ENCODE measurements around the gene ZNF367. TPM values are rescaled to one million over a fixed set of nuclear protein-coding genes. Genes with fewer than 3 reads are reported as not detected.
A peak's percentile ranks its signal among the peaks of the same experiment; 100 is the strongest.

Gene ZNF367
- 18.2 and 21.1 TPM in 2 replicates for total RNA-seq (2014; rRNA removed; shearing (Covaris generic))

DNA sequence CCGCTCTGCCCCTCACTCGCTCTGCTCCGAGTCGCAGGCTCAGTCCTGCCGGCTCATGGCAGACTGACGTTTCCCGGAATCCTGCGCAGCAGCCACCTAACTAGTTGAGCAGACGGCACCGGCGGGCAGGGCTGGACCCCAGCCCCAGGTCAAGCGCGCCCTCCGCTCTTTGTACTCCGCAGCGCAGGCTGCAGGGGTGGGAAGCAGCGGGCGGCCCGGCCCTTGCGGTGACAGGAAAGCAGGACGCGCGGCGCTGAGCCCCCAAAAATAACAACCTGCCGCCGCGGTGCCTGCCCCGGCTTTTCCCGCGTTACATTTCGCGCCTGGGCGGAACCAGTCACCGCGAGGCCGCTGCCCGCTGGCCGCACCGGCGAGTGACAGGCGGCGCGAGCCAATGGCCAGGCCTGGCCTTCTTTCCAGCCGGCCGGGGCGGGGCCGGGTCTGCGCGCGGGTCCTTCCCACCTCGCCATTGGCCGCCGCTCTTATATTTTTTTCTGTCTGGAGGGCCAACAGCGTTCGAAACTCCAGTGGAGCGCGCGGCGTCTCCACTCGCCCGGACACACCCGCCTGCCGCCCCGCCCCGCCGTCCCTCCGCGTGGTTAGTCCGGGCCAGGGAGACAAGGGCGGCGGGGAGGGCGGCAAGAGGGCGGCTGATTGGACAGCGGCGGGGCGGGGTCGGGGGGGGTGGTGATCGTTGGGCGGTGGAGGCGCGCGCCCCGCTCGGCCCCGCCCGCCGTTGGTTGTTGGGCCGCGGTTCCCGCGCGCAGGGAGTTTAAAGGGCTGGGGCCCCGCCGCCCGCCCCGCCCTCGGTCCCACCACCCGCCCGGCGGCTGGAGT is at the start of gene ZNF367:
Gene ZNF367 (minus strand): TSS at position 288 of the 837 bp plus-strand sequence. CDS start 338 bp downstream, outside the sequence.
- DNase-seq (ENCODE audit: low read depth) = peak; percentile 97

DNA sequence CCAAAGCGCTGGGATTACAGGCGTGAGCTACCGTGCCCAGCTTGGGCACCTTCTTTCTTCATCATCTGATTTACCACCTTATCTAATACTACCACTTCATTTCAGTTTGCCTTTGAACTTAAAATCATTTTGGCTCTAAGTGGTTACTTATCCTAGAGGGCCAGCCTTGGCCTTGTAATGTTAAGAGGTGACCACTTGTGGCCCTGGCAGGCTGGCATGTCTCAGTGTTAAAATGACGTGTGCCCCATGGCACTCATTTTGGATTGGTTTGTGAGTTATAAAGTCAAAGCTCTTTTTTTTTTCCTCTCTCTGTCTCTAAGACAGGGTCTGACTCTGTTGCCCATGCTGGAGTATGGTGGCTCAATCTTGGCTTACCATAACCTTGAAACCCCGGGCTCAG is 49.6 kb upstream of the ZNF367 start:
- no peak for DNase-seq (ENCODE audit: low read depth)

DNA sequence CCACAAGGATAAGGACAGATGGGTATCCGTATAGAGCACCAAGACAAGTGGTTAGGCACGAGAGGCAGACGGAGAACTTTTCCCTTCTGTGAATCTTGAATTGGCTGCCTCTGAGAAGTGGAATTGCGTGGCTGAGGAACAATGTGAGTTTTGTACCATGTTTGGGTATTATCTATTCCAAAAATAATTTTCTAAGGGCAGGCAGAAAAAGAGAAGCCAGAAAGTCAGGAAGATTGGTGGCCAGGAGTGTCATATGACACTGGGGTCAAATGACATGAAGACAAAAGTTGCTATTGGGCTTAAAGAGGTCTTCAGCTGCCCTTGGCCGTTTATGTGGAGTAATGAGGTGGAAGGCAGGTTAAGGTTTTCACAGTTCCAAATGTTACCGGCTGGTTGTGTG is 46.3 kb upstream of the ZNF367 start:
- no peak for DNase-seq (ENCODE audit: low read depth)

DNA sequence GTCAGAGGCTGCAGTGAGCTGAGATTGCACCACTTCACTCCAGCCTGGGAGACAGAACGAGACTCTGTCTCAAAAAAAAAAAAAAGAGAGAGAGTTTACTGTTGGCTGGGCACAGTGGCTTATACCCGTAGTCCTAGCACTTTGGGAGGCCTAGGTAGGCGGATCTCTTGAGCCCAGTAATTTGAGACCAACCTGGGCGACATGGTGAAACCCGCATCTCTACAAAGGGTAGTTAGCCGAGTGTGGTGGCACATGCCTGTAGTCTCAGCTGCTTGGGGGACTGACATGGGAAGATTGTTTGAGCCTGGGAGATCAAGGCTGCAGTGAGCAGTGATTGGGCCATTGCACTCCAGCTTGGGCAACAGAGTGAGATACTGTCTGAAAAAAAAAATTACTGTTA is 44.4 kb upstream of the ZNF367 start:
- DNase-seq (ENCODE audit: low read depth) = no peak

DNA sequence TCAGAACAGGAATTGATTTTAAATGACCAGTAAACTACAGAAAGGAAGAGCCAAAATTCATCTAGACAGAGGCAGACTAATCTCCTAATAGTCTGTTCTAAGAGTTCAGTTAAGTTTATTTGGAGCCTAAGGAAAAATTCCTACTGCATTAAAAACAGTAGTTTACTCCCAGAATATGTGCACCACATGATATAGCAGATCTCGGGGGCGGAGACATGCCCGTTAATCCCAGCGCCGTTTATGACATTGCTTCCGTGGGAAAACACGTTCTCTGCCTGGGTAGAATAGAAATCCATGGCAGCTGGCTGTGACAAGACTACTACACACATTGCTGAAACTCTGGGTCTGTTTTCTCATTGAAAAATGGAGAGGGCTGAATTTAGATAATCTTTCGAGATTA is 43.2 kb upstream of the ZNF367 start:
- DNase-seq (ENCODE audit: low read depth) = peak; percentile 60

DNA sequence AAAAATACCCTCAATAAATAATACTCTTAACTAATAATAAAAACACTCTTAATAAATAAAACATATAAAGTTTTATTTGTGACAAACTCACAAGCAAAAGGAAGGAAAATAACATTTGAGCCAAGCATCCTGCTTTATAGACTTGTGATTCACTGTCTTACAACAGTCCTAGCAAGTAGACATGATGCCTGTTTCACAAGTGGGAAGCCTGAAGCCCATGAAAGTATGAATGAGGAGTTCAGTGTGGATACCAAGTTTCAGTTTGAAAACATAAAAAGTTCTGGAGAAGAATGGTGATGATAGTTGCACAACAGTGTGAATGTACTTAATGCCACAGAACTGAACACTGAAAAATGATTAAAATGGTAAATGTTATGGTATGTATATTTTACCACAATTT is 42.7 kb upstream of the ZNF367 start:
- DNase-seq (ENCODE audit: low read depth) = peak; percentile 39

DNA sequence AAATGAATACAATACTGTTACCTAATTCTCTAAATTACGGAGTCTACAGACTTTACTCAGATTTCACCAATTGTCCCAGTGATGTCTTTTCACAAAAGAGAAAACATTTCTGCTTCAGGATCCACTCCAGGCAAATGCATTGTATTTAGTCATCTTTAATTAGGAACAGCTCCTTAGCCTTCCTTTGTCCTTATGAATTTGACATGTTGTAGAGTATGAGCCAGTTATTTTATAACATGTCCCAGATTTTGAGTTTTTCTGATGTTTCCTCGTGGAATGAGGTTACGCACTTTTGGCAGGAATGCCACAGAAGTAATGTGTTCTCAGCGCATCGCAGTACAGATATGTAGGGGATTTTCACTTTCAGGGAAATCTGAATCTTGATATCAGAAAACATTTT is 42.3 kb upstream of the ZNF367 start:
- no peak for DNase-seq (ENCODE audit: low read depth)

DNA sequence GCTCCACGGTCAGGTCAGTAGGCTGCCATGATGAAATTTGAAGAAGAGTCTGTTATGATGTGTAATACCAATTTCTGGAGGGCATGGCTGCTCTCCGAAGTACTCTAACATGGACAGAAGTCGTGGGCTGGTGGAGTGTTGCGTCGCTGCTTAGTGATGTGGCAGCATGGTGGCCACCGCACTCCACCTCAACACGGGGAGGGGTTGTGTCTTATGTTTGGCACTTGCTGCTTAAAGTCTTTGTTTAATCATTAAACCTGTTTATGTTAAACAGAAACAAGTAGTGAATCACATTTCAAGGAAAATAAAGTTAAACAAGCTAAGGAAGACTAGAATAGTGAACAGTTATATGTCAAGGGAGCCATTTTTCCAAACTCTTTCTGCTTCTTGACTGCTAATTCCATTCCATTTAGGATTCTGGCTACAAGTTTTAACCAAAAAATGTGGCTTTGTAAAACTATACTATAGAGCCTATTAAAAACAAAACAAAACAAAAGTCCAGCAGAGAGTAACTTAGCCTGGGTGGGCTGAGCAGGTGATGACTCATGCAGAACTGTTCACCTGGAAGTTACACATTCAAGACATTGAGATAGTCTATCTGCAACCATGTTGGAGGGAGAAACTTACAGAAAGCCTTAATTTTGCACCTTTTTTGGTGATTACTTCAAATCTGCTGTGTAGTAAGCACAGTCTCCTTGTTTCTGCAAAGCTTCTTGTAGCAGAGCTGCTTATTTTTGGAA is 41.3 kb upstream of the ZNF367 start:
- DNase-seq (ENCODE audit: low read depth) = no peak

DNA sequence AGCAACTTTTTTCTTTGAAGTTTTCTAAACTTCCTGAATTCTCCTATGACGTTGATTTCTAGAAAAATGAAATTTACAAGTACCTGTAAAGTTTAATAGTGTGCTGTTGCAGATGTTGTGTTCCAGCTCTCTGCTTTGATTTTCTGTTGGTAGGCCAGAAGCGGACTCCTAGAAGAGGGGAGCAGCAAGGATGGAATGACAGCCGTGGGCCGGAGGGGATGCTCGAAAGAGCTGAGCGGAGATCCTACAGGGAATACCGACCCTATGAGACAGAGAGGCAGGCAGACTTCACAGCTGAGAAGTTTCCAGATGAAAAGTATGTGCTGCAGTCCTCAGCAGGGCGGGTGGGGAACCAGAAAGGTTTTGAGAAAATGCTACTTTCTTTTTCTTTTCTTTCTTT is 40.1 kb upstream of the ZNF367 start:
- DNase-seq (ENCODE audit: low read depth) = no peak

DNA sequence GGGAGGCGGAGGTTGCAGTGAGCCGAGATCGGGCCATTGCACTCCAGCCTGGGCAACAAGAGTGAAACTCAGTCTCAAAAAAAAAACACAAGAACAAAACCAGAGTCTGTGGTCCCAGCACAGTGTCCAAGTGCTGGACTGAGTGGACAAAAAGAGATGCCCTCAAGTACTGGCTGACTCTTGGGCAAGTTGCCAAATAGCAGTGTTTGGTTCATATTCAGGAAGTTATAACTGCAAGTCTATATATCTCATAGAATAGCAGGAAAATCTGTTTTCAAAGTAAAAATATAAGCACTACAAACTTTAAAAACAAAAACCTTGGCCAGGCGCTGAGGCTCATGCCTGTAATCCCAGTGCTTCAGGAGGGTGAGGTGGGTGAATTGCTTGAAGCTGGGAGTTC is 39.1 kb upstream of the ZNF367 start:
- DNase-seq (ENCODE audit: low read depth) = no peak

DNA sequence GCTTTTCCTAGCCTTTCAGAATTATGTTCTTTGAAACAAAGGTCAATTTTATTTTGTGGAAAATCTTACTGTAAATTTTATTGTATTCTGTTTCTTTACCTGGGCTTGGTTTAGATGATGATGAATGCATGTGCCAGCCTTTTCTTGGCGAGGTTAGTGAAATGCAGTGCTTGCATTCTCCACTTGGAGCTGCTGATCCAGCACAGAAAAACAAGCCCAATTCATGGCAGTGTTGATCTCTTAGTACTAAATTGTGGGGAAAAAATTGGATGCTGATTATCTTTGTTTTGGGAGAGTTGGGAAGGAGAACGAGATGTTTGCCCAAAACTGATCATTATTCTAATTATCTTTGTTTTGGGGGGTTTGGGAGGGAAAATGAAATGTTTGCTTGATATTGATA is 35.5 kb upstream of the ZNF367 start:
- DNase-seq (ENCODE audit: low read depth) = peak; percentile 41

DNA sequence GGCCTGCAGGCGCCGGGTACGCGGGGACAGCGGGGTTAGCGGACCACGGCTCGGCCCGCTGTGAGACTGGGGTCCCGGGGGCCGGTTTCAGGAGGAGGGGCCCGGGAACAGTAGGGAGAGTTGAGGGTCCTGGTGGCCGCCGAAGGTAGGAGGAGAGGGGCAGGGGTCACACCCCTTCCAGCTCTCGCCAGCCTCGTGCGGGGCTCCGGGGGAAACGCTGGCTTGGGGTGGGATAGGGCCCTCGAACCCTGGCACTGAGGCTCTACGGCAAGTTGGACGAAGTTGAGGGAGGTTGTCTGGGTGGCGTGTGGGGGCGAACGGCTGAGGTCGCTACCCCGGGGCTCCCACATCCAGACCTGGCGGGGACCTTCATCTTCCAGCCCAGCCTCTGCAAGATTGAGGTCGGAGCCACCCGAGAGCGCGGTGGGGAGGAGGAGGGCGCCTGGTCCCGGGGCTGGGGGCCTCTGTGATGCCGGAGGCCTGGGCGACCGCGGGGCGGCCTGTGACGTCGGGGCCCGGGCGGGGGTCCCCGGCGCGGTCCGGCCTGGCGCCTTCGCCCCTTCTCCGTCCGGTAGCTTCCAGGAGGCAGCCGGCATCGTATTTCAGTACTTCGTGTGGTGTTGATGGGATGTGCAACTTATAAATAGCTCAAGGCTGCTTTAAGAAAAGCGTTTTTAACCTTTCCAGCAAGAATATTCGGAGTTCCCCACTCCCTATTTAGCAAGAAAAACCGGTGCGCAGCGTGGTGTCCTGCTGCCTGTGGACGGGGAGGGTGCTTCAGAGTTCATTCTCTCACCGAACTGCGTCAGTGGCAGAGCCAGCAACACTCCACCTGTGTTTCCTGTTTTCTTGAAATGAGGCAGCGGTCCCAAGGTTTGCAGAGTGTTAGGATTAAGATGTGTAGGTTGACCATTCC is 32.7 kb upstream of the ZNF367 start:
- DNase-seq (ENCODE audit: low read depth) = peak; percentile 28

DNA sequence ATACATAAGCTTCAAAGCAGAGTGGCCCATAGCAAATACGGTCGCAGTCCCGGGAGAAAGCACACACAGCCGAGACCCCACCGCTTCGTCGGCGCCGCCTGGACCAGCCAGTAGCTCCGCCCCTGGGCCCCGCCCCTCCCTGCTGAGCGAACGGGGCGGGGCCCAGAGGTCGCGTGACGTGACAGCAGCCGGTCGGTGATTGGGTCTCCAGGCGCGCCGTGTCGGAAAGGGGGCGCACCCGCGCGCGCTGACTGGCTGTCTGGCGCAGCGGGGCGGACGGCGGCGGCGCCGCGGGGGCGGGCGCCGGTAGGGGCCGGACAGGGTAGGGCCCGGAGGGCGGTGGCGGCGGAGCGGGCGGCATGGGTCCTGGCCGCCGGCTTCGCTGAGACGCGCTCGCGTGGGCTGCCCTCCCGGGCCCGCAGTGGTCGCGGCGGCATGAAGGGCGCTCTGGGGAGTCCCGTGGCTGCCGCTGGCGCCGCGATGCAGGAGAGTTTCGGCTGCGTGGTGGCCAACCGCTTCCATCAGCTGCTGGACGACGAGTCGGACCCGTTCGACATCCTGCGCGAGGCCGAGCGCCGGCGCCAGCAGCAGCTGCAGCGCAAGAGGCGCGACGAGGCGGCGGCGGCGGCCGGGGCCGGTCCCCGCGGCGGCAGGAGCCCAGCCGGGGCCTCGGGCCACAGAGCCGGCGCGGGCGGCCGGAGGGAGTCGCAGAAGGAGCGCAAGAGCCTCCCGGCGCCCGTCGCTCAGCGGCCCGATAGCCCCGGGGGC is 31.9 kb upstream of the ZNF367 start, which contains the start of gene HABP4:
Gene HABP4 (plus strand): TSS at position 325 of the 768 bp plus-strand sequence. CDS start 111 bp downstream, at position 436.
- peak; percentile 92 for DNase-seq (ENCODE audit: low read depth)

DNA sequence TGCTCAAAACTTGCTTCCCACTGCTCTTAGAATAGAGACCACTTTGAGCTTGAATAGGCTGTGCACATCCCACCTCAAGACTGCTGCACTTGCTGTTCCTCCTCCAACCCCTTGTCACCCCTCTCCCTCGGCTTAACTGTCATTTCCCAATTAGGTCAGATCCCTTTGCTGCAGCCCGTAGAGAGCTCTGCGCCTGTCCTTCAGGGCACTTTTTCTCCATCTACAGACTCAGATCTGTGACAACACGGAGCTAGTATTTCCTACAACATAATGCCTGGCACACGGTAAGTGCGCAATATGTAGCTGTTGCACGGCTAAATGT is 31.3 kb upstream of the ZNF367 start:
- DNase-seq (ENCODE audit: low read depth) = no peak

DNA sequence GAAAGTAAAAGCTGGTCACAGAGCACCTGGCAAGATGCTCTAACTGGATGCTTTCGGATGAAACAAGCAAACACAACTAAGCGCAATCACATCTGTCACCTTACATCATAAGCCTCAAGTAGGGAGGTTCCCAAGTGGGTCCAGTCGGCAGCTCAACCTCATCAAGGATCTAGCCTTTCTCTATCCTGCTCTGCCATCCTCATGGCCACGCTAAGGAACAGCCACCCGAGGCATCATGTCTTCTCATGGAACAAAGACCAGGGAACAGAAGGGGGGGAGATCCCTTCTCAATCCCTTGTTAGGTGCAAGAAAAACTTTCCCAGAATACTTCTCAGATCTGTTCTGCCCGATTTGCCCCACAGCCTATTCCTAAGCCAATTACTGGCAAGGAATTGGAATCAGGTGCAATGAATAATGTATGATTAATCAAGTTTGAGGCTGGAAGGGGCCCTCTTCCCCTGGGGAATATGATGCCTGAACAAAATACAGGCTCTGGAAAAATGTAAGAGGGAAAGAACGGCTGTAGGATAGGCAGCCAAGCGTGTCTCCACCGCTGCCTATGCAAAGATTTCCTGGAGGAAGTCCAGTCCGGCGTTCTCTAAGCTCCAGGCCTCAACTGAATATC is 30.5 kb upstream of the ZNF367 start:
- DNase-seq (ENCODE audit: low read depth) = no peak

DNA sequence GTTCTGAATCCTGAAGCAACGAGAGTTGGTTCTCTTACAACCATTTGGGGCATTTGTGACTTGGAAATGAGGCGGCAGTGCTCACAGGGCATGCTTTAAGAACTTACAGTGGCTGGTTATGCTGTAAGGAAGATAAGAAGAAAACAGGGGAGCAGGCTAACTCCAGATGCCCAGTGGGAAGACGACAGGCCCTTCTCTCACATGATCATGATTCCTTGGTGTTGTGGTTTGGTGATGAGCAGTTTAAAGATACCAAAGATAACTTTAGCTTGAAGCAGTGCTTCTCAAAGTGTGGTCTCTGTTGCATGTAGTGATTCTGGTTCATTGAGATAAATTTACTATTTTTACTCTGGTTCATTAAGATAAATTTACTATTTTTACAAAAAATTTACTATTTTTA is 29.2 kb upstream of the ZNF367 start:
- DNase-seq (ENCODE audit: low read depth) = peak; percentile 26

DNA sequence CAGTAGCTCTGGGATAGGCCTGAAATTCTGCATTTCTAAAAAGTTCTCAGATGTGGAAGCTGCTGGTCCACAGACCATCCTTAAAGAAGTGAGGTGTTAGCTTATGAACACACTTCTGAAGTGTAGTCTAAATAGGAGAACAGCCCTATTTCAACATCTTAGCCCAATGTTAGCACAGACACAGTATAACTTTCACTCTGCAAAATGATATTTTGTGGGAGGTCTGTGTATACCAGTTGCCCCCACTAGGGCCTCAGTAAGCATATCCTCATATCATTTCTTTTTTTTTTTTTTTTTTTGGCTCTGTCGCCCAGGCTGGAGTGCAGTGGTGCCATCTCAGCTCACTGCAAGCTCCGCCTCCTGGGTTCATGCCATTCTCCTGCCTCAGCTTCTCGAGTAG is 24.3 kb upstream of the ZNF367 start:
- DNase-seq (ENCODE audit: low read depth) = no peak

DNA sequence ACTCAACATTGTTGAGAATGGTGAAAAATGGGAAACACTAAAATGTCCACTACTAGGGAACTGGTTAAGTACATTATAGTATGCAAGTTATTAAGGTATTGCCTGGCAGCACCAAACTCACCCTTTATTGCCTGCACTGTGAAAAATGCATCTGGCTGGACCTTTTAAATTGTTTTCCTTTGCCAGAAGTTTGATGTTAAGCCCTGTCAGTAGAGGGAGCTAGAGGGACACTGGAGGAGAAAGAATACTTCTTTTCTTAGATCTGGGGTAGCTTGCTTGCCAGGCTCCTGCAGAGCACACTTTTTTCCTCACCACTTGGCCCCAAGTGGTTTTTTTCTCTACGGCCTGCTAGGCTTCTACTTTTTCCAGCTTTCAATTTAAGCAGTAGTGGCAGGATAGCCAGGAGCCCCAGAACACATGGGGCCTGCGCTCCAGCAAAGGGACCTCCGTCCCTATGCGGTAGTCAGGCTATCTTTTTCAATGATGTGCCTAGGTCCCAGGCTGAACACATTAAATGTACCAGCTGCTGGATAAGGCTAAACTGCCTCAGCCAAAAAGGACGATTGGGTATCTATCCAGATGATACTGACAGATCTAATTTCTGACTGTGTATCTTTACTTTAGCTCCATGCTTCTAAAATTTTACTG is 23.8 kb upstream of the ZNF367 start:
- DNase-seq (ENCODE audit: low read depth) = no peak

DNA sequence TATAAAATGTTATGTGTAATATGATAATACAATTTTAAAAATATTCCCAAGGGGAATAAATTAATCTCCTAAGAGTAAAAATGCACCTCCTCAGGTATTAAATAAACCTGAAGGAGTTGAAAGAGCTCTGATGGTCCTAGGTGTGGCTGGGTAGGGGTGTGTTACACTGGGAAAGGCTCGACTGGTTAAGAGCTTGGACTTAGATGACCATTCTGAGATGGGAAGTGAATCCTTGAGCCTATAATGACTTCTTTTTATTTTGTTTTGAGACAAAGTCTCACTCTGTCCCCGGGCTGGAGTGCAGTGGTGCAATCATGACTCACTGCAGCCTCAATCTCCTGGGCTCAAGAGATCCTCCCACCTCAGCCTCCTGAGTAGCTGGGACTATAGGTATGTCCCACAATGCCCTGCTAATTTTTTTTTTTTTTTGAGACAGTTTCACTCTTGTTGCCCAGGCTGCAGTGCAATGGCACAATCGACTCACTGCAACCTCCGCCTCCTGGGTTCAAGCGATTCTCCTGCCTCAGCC is 22.6 kb upstream of the ZNF367 start:
- DNase-seq (ENCODE audit: low read depth) = no peak

DNA sequence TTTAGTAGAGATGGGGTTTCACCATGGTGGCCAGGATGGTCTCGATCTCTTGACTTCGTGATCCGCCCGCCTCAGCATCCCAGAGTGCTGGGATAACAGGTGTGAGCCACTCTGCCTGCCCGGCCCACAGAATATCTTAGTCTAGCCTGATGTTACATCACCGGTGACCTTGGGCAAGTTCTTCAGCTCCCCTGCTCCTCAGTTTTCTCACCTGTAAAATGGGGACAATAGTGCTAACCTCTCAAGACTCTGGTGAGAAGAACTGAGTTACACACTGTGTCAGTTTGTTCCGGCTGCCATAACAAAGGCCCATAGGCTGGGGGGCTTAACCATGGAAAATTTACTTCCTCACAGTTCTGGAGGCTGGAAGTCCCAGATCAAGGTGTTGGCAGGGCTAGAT is 19.3 kb upstream of the ZNF367 start:
- DNase-seq (ENCODE audit: low read depth) = no peak

Data from RPMI7951 (cell line).